ENCODE measurements around the gene SHISA6.

Gene SHISA6

GRCh38 chr17:11342138-11342537, 101.1 kb downstream of the SHISA6 start:
- Histone ChIP-seq H3K4me1 (ENCODE audit: control insufficient read depth in 1 of 2, insufficient read depth in 1 of 2, low read depth in 1 of 2, low read length in 1 of 2) (no peaks in the 10 kb centered on the region), H3K36me3 (no peaks in the 10 kb centered on the region), H3K9me3 (no peaks in the 10 kb centered on the region), H3K27ac (no peak overlapping the region), H3K4me3 (ENCODE audit: low read depth in 1 of 2, low read length in 1 of 2) (no peak overlapping the region), H3K27me3 (no peaks in the 10 kb centered on the region)
- TF ChIP-seq CTCF (IDR thresholded peaks at IDR 0.05): no peak

- Histone ChIP-seq H3K9me3 (no peaks in the 10 kb centered on the region), H3K27me3 (no peaks in the 10 kb centered on the region), H3K4me3 (ENCODE audit: low read depth in 1 of 2, low read length in 1 of 2) (no peak overlapping the region), H3K27ac (no peak overlapping the region), H3K4me1 (ENCODE audit: control insufficient read depth in 1 of 2, insufficient read depth in 1 of 2, low read depth in 1 of 2, low read length in 1 of 2) (no peaks in the 10 kb centered on the region), H3K36me3 (no peaks in the 10 kb centered on the region)
- no peak for TF ChIP-seq CTCF (IDR thresholded peaks at IDR 0.05)
These were observed 108.1 kb downstream of the SHISA6 start for GRCh38 chr17:11349106-11349505.

- no peaks in the 10 kb centered on the region for H3K9me3 ChIP-seq
- no peaks in the 10 kb centered on the region for H3K4me1 ChIP-seq (ENCODE audit: control insufficient read depth in 1 of 2, insufficient read depth in 1 of 2, low read depth in 1 of 2, low read length in 1 of 2)
- no peak overlapping the region for H3K4me3 ChIP-seq (ENCODE audit: low read depth in 1 of 2, low read length in 1 of 2)
- H3K27ac ChIP-seq: no peak overlapping the region
- TF ChIP-seq CTCF (IDR thresholded peaks at IDR 0.05): no peak
- no peaks in the 10 kb centered on the region for H3K36me3 ChIP-seq
- no peaks in the 10 kb centered on the region for H3K27me3 ChIP-seq
These were observed 110.5 kb downstream of the SHISA6 start for GRCh38 chr17:11351479-11351878.

- Histone ChIP-seq H3K4me3 (ENCODE audit: low read depth in 1 of 2, low read length in 1 of 2) (no peak overlapping the region), H3K4me1 (ENCODE audit: control insufficient read depth in 1 of 2, insufficient read depth in 1 of 2, low read depth in 1 of 2, low read length in 1 of 2) (no peaks in the 10 kb centered on the region)
- TF ChIP-seq CTCF (IDR thresholded peaks at IDR 0.05): no peak
These were observed 112.6 kb downstream of the SHISA6 start for GRCh38 chr17:11353601-11354000.

GRCh38 chr17:11356371-11356770, 115.4 kb downstream of the SHISA6 start:
- H3K4me3 ChIP-seq (ENCODE audit: low read depth in 1 of 2, low read length in 1 of 2): no peak overlapping the region
- TF ChIP-seq CTCF (IDR thresholded peaks at IDR 0.05): no peak
- H3K4me1 ChIP-seq (ENCODE audit: control insufficient read depth in 1 of 2, insufficient read depth in 1 of 2, low read depth in 1 of 2, low read length in 1 of 2): no peaks in the 10 kb centered on the region
- no peaks in the 10 kb centered on the region for H3K36me3 ChIP-seq
- no peaks in the 10 kb centered on the region for H3K27me3 ChIP-seq
- H3K27ac ChIP-seq: no peak overlapping the region
- no peaks in the 10 kb centered on the region for H3K9me3 ChIP-seq

More at GRCh38 chr17:11353601-11354000, 112.6 kb downstream of the SHISA6 start:
- Histone ChIP-seq H3K27me3 (no peaks in the 10 kb centered on the region), H3K36me3 (no peaks in the 10 kb centered on the region), H3K9me3 (no peaks in the 10 kb centered on the region), H3K27ac (no peak overlapping the region)

- Histone ChIP-seq H3K9me3 (no peaks in the 10 kb centered on the region), H3K4me1 (ENCODE audit: control insufficient read depth in 1 of 2, insufficient read depth in 1 of 2, low read depth in 1 of 2, low read length in 1 of 2) (no peaks in the 10 kb centered on the region), H3K4me3 (ENCODE audit: low read depth in 1 of 2, low read length in 1 of 2) (no peak overlapping the region), H3K27me3 (no peaks in the 10 kb centered on the region), H3K36me3 (no peaks in the 10 kb centered on the region), H3K27ac (no peak overlapping the region)
- no peak for TF ChIP-seq CTCF (IDR thresholded peaks at IDR 0.05)
These were observed 122.6 kb downstream of the SHISA6 start for GRCh38 chr17:11363565-11364117.

All from neutrophil (primary cell).